Transverse colon (tissue), 4 donors: Measurements from ENCODE around the gene EIF1. TPM values are rescaled to one million over a fixed set of nuclear protein-coding genes. Genes with fewer than 3 reads are reported as not detected.
A peak's percentile ranks its signal among the peaks of the same experiment; 100 is the strongest.

Source experiments
- DNase-seq: peaks from one replicate; pipeline ENCODE4 v3.0.0-alpha.2; 2019
- H3K27ac ChIP-seq, 4 donors: fragments of 200-600 bp; sonication (generic); 2 replicates each; pipeline ENCODE4 v1.5.1; 2016 to 2018; ENCODE audit warnings: inconsistent platforms in 4 of 4
- H3K27me3 ChIP-seq: fragments of 200-600 bp; sonication (generic); 2 replicates; pipeline ENCODE4 v1.5.1; 2017; ENCODE audit warnings: inconsistent platforms
- H3K36me3 ChIP-seq, 4 donors: fragments of 200-600 bp; sonication (generic); 2 replicates each; pipeline ENCODE4 v1.5.1; 2017 to 2019; ENCODE audit warnings: inconsistent platforms in 4 of 4
- H3K4me1 ChIP-seq, 4 donors: fragments of 200-600 bp; sonication (generic); 2 replicates each; pipeline ENCODE4 v1.5.1; 2017 to 2020; ENCODE audit warnings: inconsistent platforms in 4 of 4
- H3K4me3 ChIP-seq, 4 donors: fragments of 200-600 bp; sonication (generic); 1 replicate in 1 of 4; 2 replicates in 3 of 4; pipeline versions ENCODE4 v1.5.1 to v1.6.1; 2017 to 2019; ENCODE audit warnings: inconsistent platforms in 4 of 4
- H3K9me3 ChIP-seq, 2 donors: fragments of 200-600 bp; sonication (generic); 2 replicates each; pipeline ENCODE4 v1.5.1; 2017 to 2019; ENCODE audit warnings: inconsistent platforms in 2 of 2
- EP300 ChIP-seq: sonication (generic); formaldehyde crosslinking; IDR thresholded peaks from one replicate; pipeline ENCODE4 v1.6.1; 2017; ENCODE audit warnings: antibody characterized with exemption, low read depth
- POLR2A ChIP-seq: fragments of 450-650 bp; IDR thresholded peaks from one replicate; pipeline ENCODE4 v1.6.1; 2016; ENCODE audit warnings: antibody characterized with exemption, mild to moderate bottlenecking, moderate library complexity
- POLR2AphosphoS5 ChIP-seq, 3 donors: sonication (generic); formaldehyde crosslinking; IDR thresholded peaks; one replicate each; pipeline ENCODE4 v1.6.1; 2016; ENCODE audit warnings: antibody characterized with exemption in 3 of 3
- WGBS, 2 donors: methylation state at CpG; one replicate each; pipeline ENCODE4 v1.1.5; 2018; ENCODE audit warnings: low coverage in 1 of 2; 5-methylcytosine and 5-hydroxymethylcytosine counted together
- in situ Hi-C, 4 donors: fragments of 200-750 bp; cut with MboI; loops; one replicate each; pipeline versions ENCODE4 v1.15.0 to v1.15.1; 2017; ENCODE audit warnings: low sequenced_read_pairs in 3 of 4, low pct_ligation_motif_present in 1 of 4, low pct_unique_long_range_greater_than_20kb in 1 of 4
- intact Hi-C: fragments of 100-400 bp; cut with DNase I; formaldehyde crosslinking; loops from one replicate; pipeline ENCODE4 v1.15.1; 2023; ENCODE audit warnings: low total_unique reads
- total RNA-seq, 4 donors: library from RNA; depleted of rRNA; stranded (reverse); fragments of >200 nt; gene quantifications; one replicate each; pipeline ENCODE4 v1.1.0, GENCODE V29; 2016
- TF ChIP-seq, protein P1 (sequence below), 5 experiments: fragments of 200-600 bp in 3 of 5; fragments of 450-650 bp in 2 of 5; sonication (generic) in 3 of 5; IDR thresholded peaks; 1 replicate in 2 of 5; 2 replicates in 3 of 5; pipeline ENCODE4 v1.5.1; 2016 to 2017; ENCODE audit warnings: antibody characterized with exemption in 5 of 5, inconsistent platforms in 3 of 5, mild to moderate bottlenecking in 2 of 5, moderate library complexity in 1 of 5

EIF1 gene
- total RNA-seq, 4 donors from 2014 or later: 93.3 to 520 (median 241) TPM

DNA sequence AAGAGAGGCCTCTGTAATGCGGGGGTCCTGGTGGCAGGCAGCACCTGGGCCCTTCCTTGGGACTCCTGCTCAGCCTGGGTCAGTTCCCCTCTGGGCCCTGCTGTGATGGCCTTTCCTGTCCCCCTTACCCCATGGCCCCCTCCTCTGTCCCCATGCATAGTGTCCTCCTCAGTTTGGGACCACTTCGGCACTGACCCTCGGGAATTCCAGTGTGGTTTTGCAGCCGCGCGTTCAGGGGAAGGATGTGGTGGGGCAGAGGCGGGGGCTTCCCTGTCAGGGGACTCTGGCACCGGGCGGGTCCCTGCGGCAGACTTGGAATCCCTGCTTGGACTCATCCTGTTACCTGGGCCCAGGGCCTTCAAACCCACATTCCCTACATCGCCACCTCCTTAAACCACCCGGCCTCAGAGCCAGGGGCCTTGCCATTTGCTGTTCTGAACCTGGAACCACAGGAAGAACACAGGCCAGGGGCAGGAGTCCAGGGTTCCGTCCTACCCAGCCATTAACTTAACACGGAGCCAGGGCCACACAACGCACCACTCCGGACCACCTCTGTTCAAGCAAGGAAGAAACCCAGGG, 31.4 kb upstream of the EIF1 start:
- Histone ChIP-seq H3K27ac (peak overlapping the region; percentile 92 to 95 (median 92)), H3K9me3 (no peaks in the 10 kb centered on the region), H3K27me3 (no peaks in the 10 kb centered on the region), H3K4me3 (no peak overlapping the region), H3K4me1 (peaks cover 27 to 63% (median 47%) of the 10 kb centered on the region in 4 donors), H3K36me3 (no peaks in the 10 kb centered on the region)
- TF ChIP-seq, protein P1, sequence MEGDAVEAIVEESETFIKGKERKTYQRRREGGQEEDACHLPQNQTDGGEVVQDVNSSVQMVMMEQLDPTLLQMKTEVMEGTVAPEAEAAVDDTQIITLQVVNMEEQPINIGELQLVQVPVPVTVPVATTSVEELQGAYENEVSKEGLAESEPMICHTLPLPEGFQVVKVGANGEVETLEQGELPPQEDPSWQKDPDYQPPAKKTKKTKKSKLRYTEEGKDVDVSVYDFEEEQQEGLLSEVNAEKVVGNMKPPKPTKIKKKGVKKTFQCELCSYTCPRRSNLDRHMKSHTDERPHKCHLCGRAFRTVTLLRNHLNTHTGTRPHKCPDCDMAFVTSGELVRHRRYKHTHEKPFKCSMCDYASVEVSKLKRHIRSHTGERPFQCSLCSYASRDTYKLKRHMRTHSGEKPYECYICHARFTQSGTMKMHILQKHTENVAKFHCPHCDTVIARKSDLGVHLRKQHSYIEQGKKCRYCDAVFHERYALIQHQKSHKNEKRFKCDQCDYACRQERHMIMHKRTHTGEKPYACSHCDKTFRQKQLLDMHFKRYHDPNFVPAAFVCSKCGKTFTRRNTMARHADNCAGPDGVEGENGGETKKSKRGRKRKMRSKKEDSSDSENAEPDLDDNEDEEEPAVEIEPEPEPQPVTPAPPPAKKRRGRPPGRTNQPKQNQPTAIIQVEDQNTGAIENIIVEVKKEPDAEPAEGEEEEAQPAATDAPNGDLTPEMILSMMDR (IDR thresholded peaks at IDR 0.05): no peak
- TF ChIP-seq POLR2AphosphoS5 (IDR thresholded peaks at IDR 0.05): no peak
- no peak for TF ChIP-seq EP300
- TF ChIP-seq POLR2A: no peak
- 20 to 76% methylated on average over 1 to 15 of the region's 16 CpGs for WGBS, 2 donors
- no peak for DNase-seq
- in situ Hi-C loops: loop anchor here (25.0 kb wide), 2 partner anchors 845 to 1045 kb away; partner anchors contain the start of gene KRT10 (in 2 of the 4)
- intact Hi-C loops: no loop called here

DNA sequence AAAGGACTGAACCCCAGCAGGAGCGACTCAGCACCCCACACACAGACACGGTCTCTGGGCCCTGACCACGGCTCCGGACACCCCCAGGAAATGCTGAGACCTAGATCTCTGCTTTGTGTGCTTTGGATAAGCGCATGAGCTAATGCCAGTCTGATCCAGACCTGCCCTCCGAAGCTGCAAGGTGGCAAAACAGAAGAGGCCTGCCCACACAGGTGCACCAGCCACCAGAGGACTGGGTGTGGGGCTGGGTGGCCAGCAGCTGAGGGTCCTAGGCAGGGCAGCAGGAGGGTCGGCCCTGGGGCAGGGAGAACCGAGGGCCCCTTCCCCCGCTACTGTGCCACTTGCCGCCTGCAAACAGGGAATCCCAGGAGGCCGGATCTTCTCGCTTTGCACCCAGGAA, 30.7 kb upstream of the EIF1 start:
- H3K4me3 ChIP-seq: no peak overlapping the region
- no peaks in the 10 kb centered on the region for H3K27me3 ChIP-seq
- peak overlapping the region; percentile 92 to 95 (median 92) for H3K27ac ChIP-seq
- in situ Hi-C loops: loop anchor here (25.0 kb wide), 2 partner anchors 846 to 1046 kb away; partner anchors contain the start of gene KRT10 (in 2 of the 4)
- intact Hi-C loops: no loop called here
- H3K4me1 ChIP-seq: peaks cover 23 to 61% (median 43%) of the 10 kb centered on the region in 4 donors
- TF ChIP-seq, protein P1 (IDR thresholded peaks at IDR 0.05): no peak
- no peak for TF ChIP-seq EP300
- no peak for TF ChIP-seq POLR2AphosphoS5 (IDR thresholded peaks at IDR 0.05)
- no peak for TF ChIP-seq POLR2A
- no peaks in the 10 kb centered on the region for H3K36me3 ChIP-seq
- no peak for DNase-seq
- 85% methylated on average over 10 of the region's 12 CpGs; no CpG with 5 or more reads in 1 of the 2 donors for WGBS, 2 donors
- no peaks in the 10 kb centered on the region for H3K9me3 ChIP-seq

DNA sequence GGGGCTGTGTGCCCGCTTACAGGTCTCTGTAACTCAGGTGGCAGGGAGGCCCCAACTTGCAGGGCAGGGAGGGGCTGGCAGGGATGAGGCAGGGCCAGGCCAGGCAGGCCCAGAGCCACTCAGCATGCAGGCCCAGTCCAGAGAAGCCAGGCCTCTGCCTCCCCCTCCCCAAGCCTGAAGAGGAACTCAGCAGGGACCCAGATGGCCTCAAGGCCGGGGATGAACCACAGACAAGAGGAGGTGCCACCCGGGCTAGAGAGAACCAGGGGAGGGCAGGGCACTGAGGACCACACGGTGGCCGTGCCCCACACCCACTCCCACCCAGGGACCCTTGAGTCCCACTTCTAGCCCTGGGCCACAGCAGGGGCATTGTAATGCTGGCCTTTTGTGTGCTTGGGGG, 29.8 kb upstream of the EIF1 start:
- Histone ChIP-seq H3K9me3 (no peaks in the 10 kb centered on the region), H3K36me3 (no peaks in the 10 kb centered on the region), H3K4me1 (peaks cover 18 to 53% (median 36%) of the 10 kb centered on the region in 4 donors), H3K4me3 (no peak overlapping the region), H3K27me3 (no peaks in the 10 kb centered on the region), H3K27ac (peak overlapping the region in 3 of 4 donors; percentile 92 to 95 (median 92))
- intact Hi-C loops (no loop called here), in situ Hi-C loops (loop anchor here (25.0 kb wide), 2 partner anchors 847 to 1047 kb away; partner anchors contain the start of gene KRT10 (in 2 of the 4))
- TF ChIP-seq POLR2A (no peak), POLR2AphosphoS5 (IDR thresholded peaks at IDR 0.05) (no peak), EP300 (no peak)
- TF ChIP-seq, protein P1 (IDR thresholded peaks at IDR 0.05): no peak
- no peak for DNase-seq
- 77% methylated on average over 4 of the region's 5 CpGs; no CpG with 5 or more reads in 1 of the 2 donors for WGBS, 2 donors

DNA sequence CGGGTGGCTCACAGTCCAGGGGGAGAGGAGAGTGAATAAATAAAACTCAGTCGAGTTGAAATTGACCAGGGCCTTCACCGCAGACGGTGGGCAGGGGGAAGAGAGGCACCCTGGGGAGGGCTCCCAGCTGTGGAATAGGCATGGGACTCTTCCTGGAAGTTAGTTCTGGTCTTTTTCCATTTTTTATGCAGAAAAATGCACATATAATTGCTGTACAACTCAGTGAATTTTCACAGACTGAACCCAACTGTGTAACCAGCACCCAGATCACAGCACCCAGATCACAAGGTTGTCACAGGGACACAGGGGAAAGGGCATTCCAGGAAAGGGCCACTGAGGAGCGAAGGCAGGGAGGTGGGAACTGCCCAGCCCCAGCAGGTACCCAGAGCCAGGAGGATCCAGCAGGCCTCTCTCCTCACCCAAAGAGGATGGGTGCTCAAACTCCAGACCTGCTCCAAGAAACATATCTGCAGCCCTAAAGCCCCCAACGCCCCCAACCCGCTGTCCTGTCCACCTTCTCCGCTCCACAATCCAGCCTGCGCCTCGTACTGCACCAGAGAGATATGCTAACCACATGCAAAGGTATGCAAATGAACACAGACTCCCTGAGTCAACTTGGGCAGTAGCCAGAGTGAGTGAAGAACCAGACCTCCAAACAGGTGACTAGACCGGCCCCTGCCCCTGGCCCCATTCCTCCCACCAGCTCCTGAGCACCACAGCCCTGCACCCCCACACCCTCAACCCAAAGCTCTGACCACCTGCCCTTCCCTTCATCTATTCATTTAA, 29.1 kb upstream of the EIF1 start:
- TF ChIP-seq, protein P1 (IDR thresholded peaks at IDR 0.05): no peak
- no peak for TF ChIP-seq EP300
- no peak for TF ChIP-seq POLR2A
- TF ChIP-seq POLR2AphosphoS5 (IDR thresholded peaks at IDR 0.05): no peak
- intact Hi-C loops (loop anchor here (5.0 to 10.0 kb wide), 3 partner anchors 112 to 855 kb away; no protein-coding TSS in a partner anchor), in situ Hi-C loops (loop anchor here (10.0 to 25.0 kb wide), 5 partner anchors 115 to 1047 kb away; partner anchors contain the start of gene KRT10 (in 2 of the 4))
- Histone ChIP-seq H3K4me3 (no peak overlapping the region), H3K27me3 (no peaks in the 10 kb centered on the region), H3K4me1 (peaks cover 18 to 47% (median 30%) of the 10 kb centered on the region in 4 donors), H3K36me3 (no peaks in the 10 kb centered on the region), H3K9me3 (no peaks in the 10 kb centered on the region), H3K27ac (no peak overlapping the region)
- no peak for DNase-seq
- 83 to 90% methylated on average over 3 to 11 of the region's 11 CpGs for WGBS, 2 donors
